ENCODE data around the gene PRMT9. TPM values are rescaled to one million over a fixed set of nuclear protein-coding genes. Genes with fewer than 3 reads are reported as not detected.

PRMT9 gene
- total RNA-seq, result 10.3 and 11.4 TPM in 2 replicates

GRCh38 chr4:147683717-147684700 lies at the start of gene PRMT9:
Gene PRMT9, minus strand, starts transcription at chr4:147684163. Its CDS starts 176 bp downstream, at chr4:147683987.

GRCh38 chr4:147731580-147732517 lies 47.9 kb upstream of the PRMT9 start, which contains the start of gene ARHGAP10:
Gene ARHGAP10, plus strand, starts transcription at chr4:147732088. Its CDS starts 214 bp downstream, at chr4:147732302.

GRCh38 chr4:147617173-147617840 lies 66.7 kb downstream of the PRMT9 start, which contains the start of gene TMEM184C:
Gene TMEM184C, plus strand, starts transcription at chr4:147617397. Its CDS starts 560 bp downstream, at chr4:147617957.

Other genes starting within 250 kb of the PRMT9 start
- 3.4 and 8.0 TPM in 2 replicates for gene EDNRA, start 203.1 kb downstream of the PRMT9 start, total RNA-seq
- gene TMEM184C, start 66.8 kb downstream of the PRMT9 start, total RNA-seq, result 29.7 and 42.0 TPM in 2 replicates
- gene ARHGAP10, start 47.9 kb upstream of the PRMT9 start, total RNA-seq, result 26.7 and 30.8 TPM in 2 replicates